Spleen (tissue), 7 donors: Measurements from ENCODE around the gene PPP2R2D.

ENCODE experiments used
- CTCF ChIP-seq, 11 experiments: fragments of 200-600 bp in 7 of 11; fragments of 450-650 bp in 4 of 11; sonication (generic) in 4 of 11; IDR thresholded peaks in 8 of 11; conservative IDR thresholded peaks in 3 of 11; 1 replicate in 7 of 11; 2 replicates in 4 of 11; pipeline versions ENCODE4 v1.4.0 to v1.8.0; 2016 to 2021; ENCODE audit warnings: antibody characterized with exemption in 11 of 11, inconsistent platforms in 4 of 11, mild to moderate bottlenecking in 1 of 11
- POLR2A ChIP-seq, 3 donors: fragments of 450-650 bp; IDR thresholded peaks; one replicate each; pipeline ENCODE4 v1.5.1; 2017; ENCODE audit warnings: antibody characterized with exemption in 3 of 3, mild to moderate bottlenecking in 1 of 3
- donor health status: DM: no; HTN: no; CAD: no; lungs with moderate emphysema.
- donor health status: DM: no; HTN: no; CAD: no.
- donor health status: DM: no; HTN: no; CAD: no.

DNA sequence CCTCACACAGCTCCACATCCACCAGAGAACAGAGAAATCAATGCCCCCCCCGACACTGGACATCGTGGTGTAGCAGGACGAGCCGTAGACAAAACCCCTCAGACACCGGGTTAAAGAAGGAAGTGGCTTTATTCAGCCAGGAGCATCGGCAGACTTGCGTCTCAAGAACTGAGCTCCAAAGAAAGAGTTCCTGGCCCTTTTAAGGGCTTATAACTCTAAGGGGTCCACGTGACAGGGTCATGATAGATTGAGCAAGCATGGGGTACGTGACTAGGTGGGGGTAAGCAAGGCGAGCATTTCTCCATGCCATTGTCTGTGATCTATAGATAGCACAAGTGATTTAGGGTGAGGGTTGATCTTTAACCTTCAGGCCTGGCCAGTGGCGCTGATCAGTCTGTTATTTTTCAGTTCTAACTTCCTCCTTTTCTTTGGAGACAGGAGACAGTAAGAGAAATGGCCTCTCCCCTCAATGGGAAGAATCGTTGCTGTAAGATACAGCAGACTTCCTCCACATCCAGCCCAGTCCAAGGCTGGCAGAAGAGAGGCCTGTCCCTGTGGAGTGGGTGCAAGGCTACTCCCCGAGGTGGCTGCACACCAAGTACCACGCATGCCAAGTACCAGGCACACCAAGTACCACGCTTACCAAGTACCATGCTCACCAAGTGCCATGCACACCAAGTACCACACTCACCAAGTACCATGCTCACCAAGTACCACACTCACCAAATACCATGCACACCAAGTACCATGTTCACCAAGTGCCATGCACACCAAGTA is 19.5 kb upstream of the PPP2R2D start:
- TF ChIP-seq CTCF (IDR thresholded peaks at IDR 0.05 in 8 of 11, conservative IDR thresholded peaks at IDR 0.05 in 3 of 11) (no peak), POLR2A (IDR thresholded peaks at IDR 0.05) (no peak)
